Measurements from ENCODE around the gene TM6SF1. TPM values are rescaled to one million over a fixed set of nuclear protein-coding genes. Genes with fewer than 3 reads are reported as not detected.

TM6SF1 gene
- polyA plus RNA-seq, 1 donor (not counting 4 experiments of a cell fraction or from before 2014, with no cell fraction given): 0.05 TPM

DNA sequence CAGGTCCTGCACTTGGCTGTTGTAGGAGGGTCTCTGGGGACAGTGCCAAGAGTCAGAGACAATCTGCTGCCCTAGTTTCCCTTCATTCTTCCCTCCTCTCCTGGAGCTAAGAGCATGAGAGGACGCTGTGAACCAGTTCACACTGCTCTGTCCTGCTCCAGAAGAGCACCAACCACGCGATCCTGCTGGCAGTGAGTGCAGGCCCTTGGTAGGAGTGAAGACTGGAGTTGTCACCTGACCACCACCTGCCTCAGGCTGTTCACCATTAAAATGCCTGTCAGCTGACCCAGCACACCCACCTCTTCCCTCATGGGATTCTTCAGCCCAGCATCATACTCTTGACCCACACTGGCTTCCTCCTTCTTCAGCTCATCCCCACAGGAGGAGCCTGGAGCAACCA is 2.9 kb downstream of the TM6SF1 start:
- no peak for DNase-seq (ENCODE audit: low read depth, low spot score)

DNA sequence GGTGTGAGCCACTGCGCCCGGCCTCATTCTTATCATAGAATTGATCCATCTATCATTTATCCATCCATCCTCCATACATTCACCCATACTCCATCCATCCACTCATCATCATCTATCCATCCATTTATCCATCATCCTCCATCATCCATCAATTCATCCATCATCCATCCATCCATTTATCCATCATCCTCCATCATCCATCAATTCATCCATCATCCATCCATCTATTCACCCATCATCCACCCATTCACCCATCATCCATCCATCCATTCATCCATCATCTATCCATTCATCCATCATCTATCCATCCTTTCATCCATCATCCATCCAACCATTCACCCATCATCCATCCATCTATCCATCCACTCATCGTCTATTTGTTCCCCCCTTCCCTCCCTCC is 3.7 kb downstream of the TM6SF1 start:
- Histone ChIP-seq H3K36me3 (ENCODE audit: control insufficient read depth in 2 of 2, extremely low read depth in 1 of 2, insufficient read depth in 2 of 2, low read length in 2 of 2) (no peaks in the 10 kb centered on the region), H3K4me3 (ENCODE audit: control insufficient read depth in 2 of 3, extremely low read depth in 1 of 3, insufficient read depth in 2 of 3, low read depth in 1 of 3, low read length in 3 of 3) (no peak overlapping the region), H4K20me1 (ENCODE audit: control insufficient read depth, extremely low read depth, insufficient read depth, low read length) (no peaks in the 10 kb centered on the region), H2AFZ (ENCODE audit: control insufficient read depth, low read length) (no peak overlapping the region), H3K4me2 (ENCODE audit: control insufficient read depth, extremely low read depth, insufficient read depth, low read depth, low read length) (no peak overlapping the region), H3K27me3 (ENCODE audit: control insufficient read depth, extremely low read depth, insufficient read depth, low read length) (peaks cover 41% of the 10 kb centered on the region), H3K4me1 (ENCODE audit: control insufficient read depth, extremely low read depth, insufficient read depth, low read length) (no peaks in the 10 kb centered on the region), H3K27ac (ENCODE audit: control insufficient read depth, insufficient read depth, low read length) (no peak overlapping the region), H3K79me2 (ENCODE audit: control insufficient read depth, insufficient read depth, low read length) (no peaks in the 10 kb centered on the region), H3K9me3 (ENCODE audit: control insufficient read depth, low read depth, low read length) (no peaks in the 10 kb centered on the region), H3K9me1 (ENCODE audit: control insufficient read depth, extremely low read depth, insufficient read depth, low read length) (no peaks in the 10 kb centered on the region), H3K9ac (ENCODE audit: control insufficient read depth, extremely low read depth, insufficient read depth, low read length) (no peak overlapping the region)
- TF ChIP-seq, protein P1, sequence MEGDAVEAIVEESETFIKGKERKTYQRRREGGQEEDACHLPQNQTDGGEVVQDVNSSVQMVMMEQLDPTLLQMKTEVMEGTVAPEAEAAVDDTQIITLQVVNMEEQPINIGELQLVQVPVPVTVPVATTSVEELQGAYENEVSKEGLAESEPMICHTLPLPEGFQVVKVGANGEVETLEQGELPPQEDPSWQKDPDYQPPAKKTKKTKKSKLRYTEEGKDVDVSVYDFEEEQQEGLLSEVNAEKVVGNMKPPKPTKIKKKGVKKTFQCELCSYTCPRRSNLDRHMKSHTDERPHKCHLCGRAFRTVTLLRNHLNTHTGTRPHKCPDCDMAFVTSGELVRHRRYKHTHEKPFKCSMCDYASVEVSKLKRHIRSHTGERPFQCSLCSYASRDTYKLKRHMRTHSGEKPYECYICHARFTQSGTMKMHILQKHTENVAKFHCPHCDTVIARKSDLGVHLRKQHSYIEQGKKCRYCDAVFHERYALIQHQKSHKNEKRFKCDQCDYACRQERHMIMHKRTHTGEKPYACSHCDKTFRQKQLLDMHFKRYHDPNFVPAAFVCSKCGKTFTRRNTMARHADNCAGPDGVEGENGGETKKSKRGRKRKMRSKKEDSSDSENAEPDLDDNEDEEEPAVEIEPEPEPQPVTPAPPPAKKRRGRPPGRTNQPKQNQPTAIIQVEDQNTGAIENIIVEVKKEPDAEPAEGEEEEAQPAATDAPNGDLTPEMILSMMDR (optimal IDR thresholded peaks at IDR 0.05 in 1 of 3, IDR thresholded peaks at IDR 0.05 in 1 of 3, conservative IDR thresholded peaks at IDR 0.05 in 1 of 3; ENCODE audit: extremely low read depth in 1 of 3, insufficient read depth in 2 of 3, low read length in 3 of 3): no peak
- TF ChIP-seq EZH2 (IDR thresholded peaks at IDR 0.05; ENCODE audit: low read length): no peak
- FAIRE-seq (no peak), DNase-seq (ENCODE audit: low read depth, low spot score) (no peak)
- dilution Hi-C loops (cut with MboI; ENCODE audit: extremely low pct_ligation_motif_present, low sequenced_read_pairs): no loop called here

More for the DNA sequence above, 2.9 kb downstream of the TM6SF1 start:
- no peaks in the 10 kb centered on the region for H3K9me1 ChIP-seq (ENCODE audit: control insufficient read depth, extremely low read depth, insufficient read depth, low read length)
- TF ChIP-seq, protein P1 (optimal IDR thresholded peaks at IDR 0.05 in 1 of 3, IDR thresholded peaks at IDR 0.05 in 1 of 3, conservative IDR thresholded peaks at IDR 0.05 in 1 of 3; ENCODE audit: extremely low read depth in 1 of 3, insufficient read depth in 2 of 3, low read length in 3 of 3): no peak
- no peak for TF ChIP-seq EZH2 (IDR thresholded peaks at IDR 0.05; ENCODE audit: low read length)
- H3K36me3 ChIP-seq (ENCODE audit: control insufficient read depth in 2 of 2, extremely low read depth in 1 of 2, insufficient read depth in 2 of 2, low read length in 2 of 2): no peaks in the 10 kb centered on the region
- H2AFZ ChIP-seq (ENCODE audit: control insufficient read depth, low read length): no peak overlapping the region
- peaks cover 41% of the 10 kb centered on the region for H3K27me3 ChIP-seq (ENCODE audit: control insufficient read depth, extremely low read depth, insufficient read depth, low read length)
- no peak overlapping the region for H3K4me2 ChIP-seq (ENCODE audit: control insufficient read depth, extremely low read depth, insufficient read depth, low read depth, low read length)
- H3K9me3 ChIP-seq (ENCODE audit: control insufficient read depth, low read depth, low read length): no peaks in the 10 kb centered on the region
- no peak overlapping the region for H3K27ac ChIP-seq (ENCODE audit: control insufficient read depth, insufficient read depth, low read length)
- no peak for FAIRE-seq
- no peaks in the 10 kb centered on the region for H3K79me2 ChIP-seq (ENCODE audit: control insufficient read depth, insufficient read depth, low read length)
- H3K9ac ChIP-seq (ENCODE audit: control insufficient read depth, extremely low read depth, insufficient read depth, low read length): no peak overlapping the region
- no peaks in the 10 kb centered on the region for H4K20me1 ChIP-seq (ENCODE audit: control insufficient read depth, extremely low read depth, insufficient read depth, low read length)
- no peaks in the 10 kb centered on the region for H3K4me1 ChIP-seq (ENCODE audit: control insufficient read depth, extremely low read depth, insufficient read depth, low read length)
- no peak overlapping the region for H3K4me3 ChIP-seq (ENCODE audit: control insufficient read depth in 2 of 3, extremely low read depth in 1 of 3, insufficient read depth in 2 of 3, low read depth in 1 of 3, low read length in 3 of 3)
- dilution Hi-C loops (cut with MboI; ENCODE audit: extremely low pct_ligation_motif_present, low sequenced_read_pairs): no loop called here
